ENCODE data around the gene TMEM86A.

- TF ChIP-seq STAT6 (CRISPR knock-in tag; IDR thresholded peaks at IDR 0.05; ENCODE audit: borderline replicate concordance) (no peak), CTCF (CRISPR knock-in tag; IDR thresholded peaks at IDR 0.05) (no peak)
These were observed 40.9 kb upstream of the TMEM86A start for GRCh38 chr11:18657673-18658072.
